PC-3 (cell line): Measurements from ENCODE around the gene CNR2.

Source experiments
- CTCF ChIP-seq: fragments of 300-600 bp; sonication (generic); conservative IDR thresholded peaks from 2 replicates; pipeline ENCODE4 v1.5.1; 2017; ENCODE audit warnings: antibody characterized with exemption, low read depth, mild to moderate bottlenecking, low read length
- EZH2 ChIP-seq: fragments of 300-600 bp; sonication (generic); IDR thresholded peaks from one replicate; pipeline ENCODE4 v1.6.1; 2017; ENCODE audit warnings: antibody characterized with exemption, mild to moderate bottlenecking, low read length; ENCODE audit not compliant: unreplicated experiment
- EZH2phosphoT487 ChIP-seq: fragments of 300-600 bp; sonication (generic); IDR thresholded peaks from 2 replicates; pipeline ENCODE4 v1.6.1; 2018; ENCODE audit warnings: mild to moderate bottlenecking, antibody characterized with exemption, low read length, borderline replicate concordance

- no peak for TF ChIP-seq CTCF
- TF ChIP-seq EZH2: no peak
- no peak for TF ChIP-seq EZH2phosphoT487
Measured at GRCh38 chr1:23825076-23825761, 87.9 kb downstream of the CNR2 start, which contains the start of gene HMGCL.
